ENCODE data around the gene ZNF292. TPM values are rescaled to one million over a fixed set of nuclear protein-coding genes. Genes with fewer than 3 reads are reported as not detected.
"Not testable (repeated sequence)": the region's sequence is repeated elsewhere in the genome, so short reads cannot be mapped to it uniquely, and the experiment has no call there.

Gene ZNF292
- total RNA-seq, 1 donor from 2014 or later: 12.9 TPM

GRCh38 chr6:87157596-87157995 lies 2.2 kb downstream of the ZNF292 start:
- DNase-seq (ENCODE audit: low spot score); ATAC-seq: not testable (repeated sequence)

DNA sequence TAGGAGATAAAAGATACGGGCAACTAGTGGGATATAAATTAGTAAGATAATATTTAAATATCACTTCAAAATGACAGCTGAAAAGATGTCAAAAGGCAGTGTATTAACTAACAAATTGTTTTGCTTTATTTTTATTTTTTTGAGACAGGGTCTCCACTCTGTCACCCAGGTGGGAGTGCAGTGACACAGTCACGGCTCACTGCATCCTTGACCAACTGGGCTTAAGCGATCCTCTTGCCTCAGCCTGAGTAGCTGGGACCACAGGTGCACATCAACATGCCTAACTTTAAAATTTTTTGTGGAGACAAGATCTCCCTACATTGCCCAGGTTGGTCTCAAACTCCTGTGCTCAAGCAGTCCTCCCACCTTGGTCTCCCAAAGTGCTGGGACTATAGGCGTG lies 5.9 kb downstream of the ZNF292 start:
- no peak for ATAC-seq
- no peak for DNase-seq (ENCODE audit: low spot score)

- no peak for ATAC-seq
- no peak for DNase-seq (ENCODE audit: low spot score)
These were observed 8.6 kb downstream of the ZNF292 start for GRCh38 chr6:87164004-87164403.

GRCh38 chr6:87164506-87164905 lies 9.1 kb downstream of the ZNF292 start:
- no peak for DNase-seq (ENCODE audit: low spot score)
- ATAC-seq: no peak

- DNase-seq (ENCODE audit: low spot score) (no peak), ATAC-seq (no peak)
These were observed 9.8 kb downstream of the ZNF292 start for GRCh38 chr6:87165185-87165584.

DNA sequence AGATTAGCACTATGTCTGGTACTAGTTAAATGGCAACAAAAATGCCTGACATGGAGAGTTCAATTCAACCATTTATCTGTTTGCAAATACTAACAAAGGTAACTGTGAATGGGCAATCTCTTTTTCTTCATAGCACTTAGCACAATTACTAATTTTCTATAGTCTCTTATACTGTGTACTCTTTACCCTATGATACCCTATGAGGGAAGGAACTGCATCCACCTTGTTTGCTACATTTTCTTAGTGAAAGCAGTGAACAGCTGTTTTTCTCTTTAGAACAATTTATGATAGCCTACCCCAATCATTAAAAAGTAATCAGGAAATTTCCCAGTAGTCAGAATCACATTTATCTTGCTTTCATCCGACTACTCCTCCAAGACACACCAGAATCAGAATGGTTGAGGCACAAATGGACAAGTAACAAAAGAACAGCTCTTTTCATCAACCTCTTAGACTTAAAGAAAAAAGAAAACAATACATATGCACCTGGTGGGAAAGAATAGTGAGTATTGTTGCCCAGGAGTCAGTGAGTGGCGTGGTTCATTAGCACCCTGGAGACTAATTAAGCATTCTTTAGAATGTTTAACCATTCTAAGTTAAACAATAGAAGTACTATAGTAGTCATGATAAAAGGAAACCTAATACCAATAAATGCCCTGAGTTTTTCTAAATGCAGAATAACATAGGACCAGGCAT lies 16.7 kb downstream of the ZNF292 start:
- ATAC-seq: no peak

DNA sequence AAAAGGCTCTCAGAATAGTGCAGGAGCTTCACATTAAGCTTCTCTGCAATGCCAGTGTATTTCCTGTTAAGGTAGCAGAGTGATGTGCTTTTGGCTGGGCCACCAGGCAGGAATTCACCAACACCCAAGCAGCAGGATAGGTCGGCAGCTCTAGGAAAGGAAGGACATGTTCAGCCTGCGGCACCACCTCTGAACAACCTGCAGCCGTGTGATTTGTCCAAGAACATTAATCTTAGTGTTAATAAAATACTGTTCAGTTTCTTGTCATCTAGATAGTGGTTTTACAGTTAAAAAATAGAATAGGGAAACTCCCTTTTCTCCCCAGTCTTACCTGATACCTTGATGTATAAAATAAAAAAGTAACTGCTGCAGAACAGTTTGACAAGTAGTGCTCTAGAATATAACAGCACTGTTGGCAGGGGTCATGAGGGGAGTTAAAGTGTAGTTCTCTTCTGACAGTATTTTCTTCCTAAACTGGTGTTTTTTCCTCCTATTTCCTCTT lies 18.8 kb downstream of the ZNF292 start:
- DNase-seq (ENCODE audit: low spot score): no peak

More for the DNA sequence above, 16.7 kb downstream of the ZNF292 start:
- DNase-seq (ENCODE audit: low spot score): no peak

GRCh38 chr6:87176493-87176892 lies 21.1 kb downstream of the ZNF292 start:
- ATAC-seq (no peak), DNase-seq (ENCODE audit: low spot score) (no peak)

More for the DNA sequence above, 18.8 kb downstream of the ZNF292 start:
- ATAC-seq: no peak

DNA sequence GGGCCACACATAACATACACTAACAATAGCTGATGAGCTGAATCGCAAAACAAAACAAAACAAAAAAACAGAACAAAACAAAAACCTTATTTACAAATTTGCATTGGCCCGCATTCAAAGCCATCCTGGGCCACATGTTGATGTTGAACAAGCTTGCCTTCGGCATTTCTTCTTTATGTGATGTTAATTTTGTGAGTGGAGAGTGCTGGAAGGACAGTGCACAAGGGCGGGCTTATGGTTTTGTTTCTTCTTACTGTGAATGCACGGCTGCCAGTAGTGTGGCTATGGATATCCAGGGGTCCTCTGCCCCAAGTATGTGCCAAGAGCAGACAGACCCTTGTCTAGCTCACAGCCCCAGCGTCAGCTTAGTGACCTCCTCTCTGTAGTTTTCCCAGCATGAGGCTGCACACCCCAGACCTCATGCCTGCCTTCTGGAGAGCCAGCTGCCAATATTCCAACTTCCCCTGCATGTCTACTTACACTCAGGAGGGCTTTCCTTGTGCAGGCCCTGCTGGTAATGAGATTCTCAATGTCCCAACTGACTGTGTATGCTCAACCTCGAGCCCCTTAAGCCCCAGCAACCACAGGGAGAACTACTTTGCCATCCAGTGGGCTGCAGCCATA lies 24.9 kb downstream of the ZNF292 start:
- no peak for DNase-seq (ENCODE audit: low spot score)
- ATAC-seq: no peak

DNA sequence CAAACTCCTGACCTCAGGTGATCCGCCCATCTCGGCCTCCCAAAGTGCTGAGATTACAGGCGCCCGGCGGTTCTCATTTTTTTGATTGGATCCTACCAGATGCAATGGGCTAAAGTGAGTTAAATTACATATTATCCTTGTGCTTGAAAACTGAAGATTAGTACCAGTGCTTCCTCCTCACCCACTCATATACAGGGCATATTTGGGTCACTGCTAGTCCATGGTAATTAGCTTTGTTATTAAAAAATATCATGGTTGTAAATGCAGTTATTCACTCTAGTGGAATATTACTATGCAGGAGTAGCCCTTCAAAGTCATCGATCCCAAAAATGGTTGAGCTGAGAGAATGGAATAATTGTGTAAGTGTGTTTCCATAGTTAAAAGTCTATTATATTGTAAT lies 26.5 kb downstream of the ZNF292 start:
- no peak for ATAC-seq
- DNase-seq (ENCODE audit: low spot score): no peak

DNA sequence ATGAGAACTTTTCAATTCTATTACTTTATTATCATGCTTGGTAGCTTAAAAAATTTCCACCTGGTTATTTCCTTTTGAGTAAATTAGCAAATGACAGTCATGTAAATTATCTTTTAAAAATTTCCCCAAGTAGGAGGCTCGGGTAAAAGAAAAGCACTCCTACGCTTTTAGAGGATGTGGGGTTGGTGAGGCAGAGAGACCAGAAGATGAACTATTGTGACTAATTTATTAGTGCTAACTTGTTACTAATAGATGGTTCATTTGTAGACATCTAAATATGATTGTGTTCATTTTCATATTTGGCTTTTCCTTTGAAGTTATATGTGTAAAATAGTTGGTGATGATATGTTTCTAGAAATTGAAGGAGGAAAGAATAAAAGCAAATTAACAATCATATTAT lies 27.0 kb downstream of the ZNF292 start:
- ATAC-seq (no peak), DNase-seq (ENCODE audit: low spot score) (no peak)

DNA sequence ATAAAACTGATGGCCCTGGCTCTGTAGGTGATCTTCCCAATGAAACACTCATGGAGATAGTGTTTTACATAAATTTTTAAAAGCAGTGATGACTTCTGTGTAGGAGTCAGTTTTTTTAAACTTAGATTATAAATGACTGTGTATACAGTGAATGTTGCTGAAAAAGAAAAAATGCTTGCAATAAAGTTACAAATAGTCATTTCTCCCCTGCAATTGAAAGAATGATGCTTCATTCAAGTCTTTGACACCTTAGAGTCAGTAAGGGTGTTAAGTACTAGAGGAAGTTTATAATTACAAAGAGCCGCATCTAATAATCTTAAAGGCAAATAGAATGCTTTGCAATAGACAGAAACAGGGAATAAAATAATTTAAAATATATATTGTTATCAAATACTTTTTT lies 27.6 kb downstream of the ZNF292 start:
- ATAC-seq (no peak), DNase-seq (ENCODE audit: low spot score) (no peak)

- no peak for ATAC-seq
- DNase-seq (ENCODE audit: low spot score): no peak
These were observed 28.3 kb downstream of the ZNF292 start for GRCh38 chr6:87183687-87184086.

- DNase-seq (ENCODE audit: low spot score): no peak
- peak; percentile 72 for ATAC-seq
These were observed 29.4 kb downstream of the ZNF292 start for GRCh38 chr6:87184762-87185250.

DNA sequence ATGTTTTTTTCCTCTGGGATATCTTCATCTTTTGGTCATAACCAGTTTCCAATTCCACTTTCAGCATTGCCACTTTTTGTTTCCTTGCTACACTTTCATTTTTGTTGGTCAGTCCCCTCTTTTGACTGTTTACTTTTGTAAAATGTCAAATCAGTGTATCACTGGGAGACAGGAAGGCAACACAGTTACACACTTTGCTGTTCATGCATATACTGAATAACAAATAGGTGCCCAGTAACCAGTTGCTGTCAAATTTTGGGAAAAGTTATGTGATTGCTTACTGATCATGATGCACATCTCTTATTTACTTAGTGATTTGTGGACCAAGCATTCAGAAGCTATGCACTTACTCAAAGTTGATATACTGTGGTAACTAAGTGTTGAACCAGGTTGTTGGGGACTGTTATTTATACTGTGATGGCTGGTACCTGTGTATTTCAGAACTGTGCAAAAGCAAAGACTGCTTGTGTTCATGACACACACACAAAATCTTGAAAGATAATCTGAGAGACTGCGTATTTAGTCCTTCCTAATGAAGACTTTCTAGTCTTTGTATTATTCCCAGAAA lies 41.0 kb downstream of the ZNF292 start:
- no peak for ATAC-seq
- DNase-seq (ENCODE audit: low spot score): no peak

- DNase-seq (ENCODE audit: low spot score) (no peak), ATAC-seq (no peak)
These were observed 42.2 kb downstream of the ZNF292 start for GRCh38 chr6:87197547-87197946.

DNA sequence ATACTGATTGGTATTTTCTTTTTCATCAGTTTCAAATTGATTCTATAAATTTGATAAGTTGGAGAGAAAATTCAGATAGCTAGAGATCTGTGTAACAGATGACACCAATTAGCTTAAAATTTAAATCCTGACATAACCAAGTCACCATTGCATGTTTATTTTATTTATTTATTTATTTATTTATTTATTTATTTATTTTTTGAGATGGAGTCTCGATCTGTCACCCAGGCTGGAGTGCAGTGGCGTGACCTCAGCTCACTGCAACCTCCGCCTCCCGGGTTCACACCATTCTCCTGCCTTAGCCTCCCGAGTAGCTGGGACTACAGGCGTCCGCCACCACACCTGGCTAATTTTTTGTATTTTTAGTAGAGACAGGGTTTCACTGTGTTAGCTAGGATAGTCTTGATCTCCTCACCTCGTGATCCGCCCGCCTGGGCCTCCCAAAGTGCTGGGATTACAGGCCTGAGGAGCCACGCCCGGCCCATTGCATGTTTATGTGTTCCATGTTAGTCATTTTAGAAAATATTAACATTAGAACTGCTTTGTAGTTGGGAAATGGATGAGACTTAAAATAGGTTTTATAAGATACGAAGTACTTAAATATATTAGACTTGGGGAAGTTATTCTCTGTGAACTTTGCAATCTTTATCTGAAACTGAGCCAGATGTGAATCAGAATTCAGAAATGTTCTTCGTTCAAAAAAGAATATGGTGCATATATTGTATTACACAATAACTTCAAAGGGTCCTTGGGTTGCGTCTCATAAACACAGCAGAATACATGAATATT lies 42.9 kb downstream of the ZNF292 start:
- not testable (repeated sequence) for ATAC-seq; DNase-seq (ENCODE audit: low spot score)

GRCh38 chr6:87199787-87200186 lies 44.4 kb downstream of the ZNF292 start:
- ATAC-seq: no peak

DNA sequence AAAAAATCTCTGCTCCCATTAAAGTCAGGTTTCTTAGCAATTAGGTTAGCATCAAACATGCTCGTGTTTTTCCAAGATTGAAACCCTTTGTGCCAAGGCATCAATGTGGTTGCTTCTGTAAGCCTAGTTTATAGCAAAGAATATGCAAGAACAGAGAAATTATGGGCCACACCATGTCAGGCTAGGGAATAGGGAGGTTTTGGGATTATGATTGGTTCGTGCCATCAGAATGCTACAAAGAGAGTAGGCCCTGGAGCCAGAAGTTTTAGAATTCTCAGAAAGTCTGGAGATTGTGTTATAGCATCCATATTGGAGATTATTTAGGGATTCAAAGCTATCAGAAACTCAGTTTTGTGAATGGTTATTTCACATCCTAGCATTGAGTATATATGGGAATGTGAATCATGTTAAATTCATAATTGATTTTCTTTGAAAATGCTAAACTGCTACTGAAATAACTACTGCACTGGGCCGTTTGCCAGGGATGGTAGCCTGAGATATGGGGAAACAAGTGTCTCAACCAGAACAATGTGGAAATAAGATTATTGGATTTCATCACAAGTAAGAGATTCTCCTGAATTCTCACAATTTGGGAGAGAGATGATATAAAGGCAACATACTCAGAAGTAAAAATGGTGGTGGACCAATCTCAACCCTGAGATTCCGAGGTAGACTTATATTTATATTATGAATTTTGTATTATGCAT lies 45.3 kb downstream of the ZNF292 start:
- no peak for DNase-seq (ENCODE audit: low spot score)

More at GRCh38 chr6:87199787-87200186, 44.4 kb downstream of the ZNF292 start:
- no peak for DNase-seq (ENCODE audit: low spot score)

DNA sequence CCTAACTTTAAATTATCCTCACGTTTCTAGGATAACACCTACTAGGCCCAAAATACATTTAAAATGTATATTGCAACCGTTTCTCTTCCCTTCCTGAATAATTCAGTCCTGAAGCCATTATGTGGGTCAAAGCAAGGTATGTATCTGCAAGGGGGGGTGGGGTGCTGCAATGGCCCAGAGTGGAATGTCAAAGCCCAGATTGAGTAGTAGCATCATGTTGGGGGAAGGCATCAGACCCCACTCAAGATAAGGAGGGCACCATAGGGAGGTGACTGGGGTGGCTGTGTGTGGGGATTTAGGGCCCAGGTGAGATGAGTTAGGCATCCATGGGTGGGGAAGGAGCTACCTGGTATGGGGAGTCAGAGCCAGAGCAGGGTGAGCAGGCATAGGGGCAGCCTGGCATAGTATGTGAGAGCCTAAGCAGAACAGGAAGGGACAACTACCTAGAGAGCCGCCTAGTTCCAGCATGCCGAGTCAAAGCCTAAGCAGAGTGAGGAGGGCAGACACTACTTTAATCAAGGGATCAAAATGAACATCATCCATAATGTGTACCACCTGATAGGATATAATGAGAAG lies 48.2 kb downstream of the ZNF292 start:
- ATAC-seq: no peak
- no peak for DNase-seq (ENCODE audit: low spot score)

More for the DNA sequence above, 45.3 kb downstream of the ZNF292 start:
- no peak for ATAC-seq

All from left lobe of liver (tissue), 2 donors.